ENCODE results near the gene LDLRAD2. TPM values are rescaled to one million over a fixed set of nuclear protein-coding genes. Genes with fewer than 3 reads are reported as not detected.
"Not testable (repeated sequence)": the region's sequence is repeated elsewhere in the genome, so short reads cannot be mapped to it uniquely, and the experiment has no call there.

Gene LDLRAD2, protein sequence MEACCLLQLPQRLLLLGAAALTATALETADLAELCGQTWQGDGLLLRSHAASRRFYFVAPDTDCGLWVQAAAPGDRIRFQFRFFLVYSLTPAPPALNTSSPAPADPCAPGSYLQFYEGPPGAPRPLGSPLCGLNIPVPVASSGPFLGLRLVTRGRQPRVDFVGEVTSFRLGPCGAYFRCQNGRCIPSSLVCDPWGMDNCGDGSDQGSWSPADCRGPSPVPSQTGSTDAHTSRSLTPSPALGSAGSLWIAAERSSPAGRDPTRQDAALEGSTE
- under 0.01 TPM in 1 of 2 replicates, not detected in the other for total RNA-seq

DNA sequence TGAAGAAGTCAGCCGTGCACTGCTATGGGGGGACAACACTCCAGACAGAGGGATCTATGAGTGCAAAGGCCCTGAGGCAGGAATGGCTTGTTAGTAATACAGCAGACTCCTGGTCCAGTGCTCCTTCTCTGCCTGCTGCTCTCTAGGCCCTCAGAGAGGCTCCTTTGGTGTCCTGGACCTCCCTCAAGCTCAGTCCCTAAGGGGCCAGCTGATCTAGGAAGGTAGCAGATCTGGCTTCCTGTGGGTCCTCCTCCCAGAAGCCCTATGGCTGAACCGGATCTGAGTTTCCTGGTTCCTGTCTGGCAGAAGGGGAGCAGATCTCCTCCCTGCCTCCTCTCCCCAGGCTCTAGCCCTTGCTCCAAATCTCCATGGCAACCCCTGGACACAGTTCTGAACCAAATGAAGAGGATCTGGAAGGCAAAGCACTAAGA, at the start of gene LDLRAD2:
Gene LDLRAD2 (plus strand): TSS at position 391 of the 431 bp plus-strand sequence. CDS start 187 bp downstream, outside the sequence.
- FAIRE-seq (no peak), DNase-seq (ENCODE audit: low read depth) (no peak)
- Histone ChIP-seq H3K36me3 (ENCODE audit: control insufficient read depth, insufficient read depth, low read length) (no peaks in the 10 kb centered on the region), H3K4me3 (ENCODE audit: low read depth, low read length) (no peak within 1 kb of the TSS), H3K27me3 (ENCODE audit: control insufficient read depth, insufficient read depth, low read length) (no peaks in the 10 kb centered on the region)
- no peak for TF ChIP-seq CTCF (IDR thresholded peaks at IDR 0.05; ENCODE audit: insufficient read depth, low read length, severe bottlenecking)

- no peak for TF ChIP-seq CTCF (IDR thresholded peaks at IDR 0.05; ENCODE audit: insufficient read depth, low read length, severe bottlenecking)
- H3K36me3 ChIP-seq (ENCODE audit: control insufficient read depth, insufficient read depth, low read length) = no peaks in the 10 kb centered on the region
- no peaks in the 10 kb centered on the region for H3K27me3 ChIP-seq (ENCODE audit: control insufficient read depth, insufficient read depth, low read length)
- FAIRE-seq = no peak
- no peak overlapping the region for H3K4me3 ChIP-seq (ENCODE audit: low read depth, low read length)
- no peak for DNase-seq (ENCODE audit: low read depth)
These were observed 48.8 kb upstream of the LDLRAD2 start for GRCh38 chr1:21763236-21763635.

DNA sequence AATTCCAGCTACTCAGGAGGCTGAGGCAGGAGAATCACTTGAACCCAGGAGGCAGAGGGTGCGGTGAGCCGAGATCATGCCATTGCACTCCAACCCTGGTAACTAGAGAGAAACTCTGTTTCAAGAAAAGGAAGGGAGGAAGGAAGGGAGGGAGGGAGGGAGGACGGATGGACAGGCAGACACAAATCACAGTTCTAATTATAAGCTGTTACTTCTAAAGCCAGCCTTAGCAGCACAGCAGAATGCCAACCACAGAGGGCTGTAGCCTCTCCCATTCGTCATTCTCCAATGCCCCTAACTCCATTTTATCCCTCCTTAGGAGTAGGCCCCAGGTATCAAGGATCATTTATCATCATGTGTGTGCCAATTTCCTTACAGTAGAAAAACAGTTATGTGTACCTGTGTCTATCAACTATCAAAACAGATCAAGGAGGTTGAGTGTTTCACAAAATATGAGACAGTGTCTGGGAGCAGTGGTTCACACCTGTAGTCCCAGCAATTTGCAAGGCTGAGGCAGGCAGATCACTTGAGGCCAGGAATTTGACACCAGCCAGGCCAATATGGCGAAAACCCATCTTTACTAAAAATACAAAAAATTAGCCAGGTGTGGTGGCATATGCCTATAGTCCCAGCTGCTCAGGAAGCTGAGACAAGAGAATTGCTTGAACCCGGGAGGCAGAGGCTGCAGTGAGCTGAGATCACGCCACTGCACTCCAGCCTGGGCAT, 48.2 kb upstream of the LDLRAD2 start:
- no peak for TF ChIP-seq CTCF (IDR thresholded peaks at IDR 0.05; ENCODE audit: insufficient read depth, low read length, severe bottlenecking)
- H3K4me3 ChIP-seq (ENCODE audit: low read depth, low read length) = no peak overlapping the region
- no peaks in the 10 kb centered on the region for H3K36me3 ChIP-seq (ENCODE audit: control insufficient read depth, insufficient read depth, low read length)
- no peaks in the 10 kb centered on the region for H3K27me3 ChIP-seq (ENCODE audit: control insufficient read depth, insufficient read depth, low read length)
- no peak for FAIRE-seq
- DNase-seq (ENCODE audit: low read depth) = no peak

GRCh38 chr1:21764615-21765423, 47.2 kb upstream of the LDLRAD2 start:
- FAIRE-seq (no peak), DNase-seq (ENCODE audit: low read depth) (peak; percentile 87)
- Histone ChIP-seq H3K27me3 (ENCODE audit: control insufficient read depth, insufficient read depth, low read length) (no peaks in the 10 kb centered on the region), H3K4me3 (ENCODE audit: low read depth, low read length) (no peak overlapping the region), H3K36me3 (ENCODE audit: control insufficient read depth, insufficient read depth, low read length) (peaks cover 2% of the 10 kb centered on the region)
- no peak for TF ChIP-seq CTCF (IDR thresholded peaks at IDR 0.05; ENCODE audit: insufficient read depth, low read length, severe bottlenecking)

DNA sequence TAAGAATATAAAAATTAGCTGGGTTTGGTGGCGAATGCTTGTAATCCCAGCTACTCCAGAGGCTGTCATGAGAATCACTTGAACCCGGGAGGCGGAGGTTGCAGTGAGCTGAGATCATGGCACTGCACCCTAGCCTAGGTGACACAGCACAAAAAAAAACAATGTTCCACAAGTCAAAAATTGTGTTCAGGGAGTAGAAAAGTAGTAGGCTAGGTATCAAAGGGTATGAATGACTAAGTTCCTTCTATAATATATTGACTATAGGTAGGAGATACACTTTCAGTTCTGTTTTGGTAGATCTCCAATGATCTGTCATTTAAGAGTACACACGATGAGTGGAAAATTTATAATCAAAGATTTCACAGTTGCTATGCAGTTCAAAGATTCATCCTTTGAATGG, 45.9 kb upstream of the LDLRAD2 start:
- DNase-seq (ENCODE audit: low read depth) (no peak), FAIRE-seq (no peak)
- no peak overlapping the region for H3K4me3 ChIP-seq (ENCODE audit: low read depth, low read length)
- no peaks in the 10 kb centered on the region for H3K27me3 ChIP-seq (ENCODE audit: control insufficient read depth, insufficient read depth, low read length)
- TF ChIP-seq CTCF (IDR thresholded peaks at IDR 0.05; ENCODE audit: insufficient read depth, low read length, severe bottlenecking) = no peak
- peaks cover 2% of the 10 kb centered on the region for H3K36me3 ChIP-seq (ENCODE audit: control insufficient read depth, insufficient read depth, low read length)

DNA sequence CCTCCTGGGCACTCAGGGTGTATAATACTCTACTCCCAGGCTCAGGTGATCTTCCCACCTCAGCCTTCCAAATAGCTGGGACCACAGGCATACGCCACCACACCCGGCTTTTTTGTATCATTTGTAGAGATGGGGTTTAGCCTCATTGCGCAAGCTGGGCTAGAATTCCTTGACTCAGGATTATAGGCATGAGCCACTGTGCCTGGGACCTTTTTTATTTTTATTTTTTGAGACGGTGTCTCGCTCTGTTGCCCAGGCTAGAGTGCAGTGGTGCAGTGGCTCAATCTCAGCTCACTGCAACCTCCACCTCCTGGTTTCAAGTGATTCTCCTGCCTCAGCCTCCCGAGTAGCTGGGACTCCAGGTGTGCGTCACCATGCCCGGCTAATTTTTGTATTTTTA, 45.0 kb upstream of the LDLRAD2 start:
- not testable (repeated sequence) for FAIRE-seq; H3K4me3 ChIP-seq (ENCODE audit: low read depth, low read length); DNase-seq (ENCODE audit: low read depth)

More for the DNA sequence above, 45.0 kb upstream of the LDLRAD2 start:
- H3K27me3 ChIP-seq (ENCODE audit: control insufficient read depth, insufficient read depth, low read length); H3K36me3 ChIP-seq (ENCODE audit: control insufficient read depth, insufficient read depth, low read length): not testable (repeated sequence)
